K562 (cell line): ENCODE results near the gene CDK5R1.
A peak's percentile ranks its signal among the peaks of the same experiment; 100 is the strongest.

Experiments
- MAFF ChIP-seq: IDR thresholded peaks from 2 replicates; pipeline ENCODE4 v1.6.1; 2012; ENCODE audit warnings: low read length, improper control_type of control experiment
- MAFG ChIP-seq: fragments of 450-650 bp; conservative IDR thresholded peaks from 2 replicates; pipeline ENCODE4 v1.6.1; 2016; ENCODE audit warnings: missing genetic modification characterization, missing compliant biosample characterization
- TF ChIP-seq, protein P1 (sequence below): IDR thresholded peaks from 3 replicates; pipeline ENCODE4 v1.6.1; 2011; ENCODE audit warnings: borderline replicate concordance, mild to moderate bottlenecking, moderate library complexity; ENCODE audit not compliant: insufficient read length; ENCODE audit errors: extremely low read depth
- TF ChIP-seq, protein P2 (sequence below), 2 experiments: fragments of 450-650 bp; IDR thresholded peaks; 2 replicates each; pipeline ENCODE4 v1.6.1; 2018; ENCODE audit warnings: mild to moderate bottlenecking in 2 of 2, low read depth in 1 of 2; ENCODE audit not compliant: partially characterized antibody in 2 of 2

DNA sequence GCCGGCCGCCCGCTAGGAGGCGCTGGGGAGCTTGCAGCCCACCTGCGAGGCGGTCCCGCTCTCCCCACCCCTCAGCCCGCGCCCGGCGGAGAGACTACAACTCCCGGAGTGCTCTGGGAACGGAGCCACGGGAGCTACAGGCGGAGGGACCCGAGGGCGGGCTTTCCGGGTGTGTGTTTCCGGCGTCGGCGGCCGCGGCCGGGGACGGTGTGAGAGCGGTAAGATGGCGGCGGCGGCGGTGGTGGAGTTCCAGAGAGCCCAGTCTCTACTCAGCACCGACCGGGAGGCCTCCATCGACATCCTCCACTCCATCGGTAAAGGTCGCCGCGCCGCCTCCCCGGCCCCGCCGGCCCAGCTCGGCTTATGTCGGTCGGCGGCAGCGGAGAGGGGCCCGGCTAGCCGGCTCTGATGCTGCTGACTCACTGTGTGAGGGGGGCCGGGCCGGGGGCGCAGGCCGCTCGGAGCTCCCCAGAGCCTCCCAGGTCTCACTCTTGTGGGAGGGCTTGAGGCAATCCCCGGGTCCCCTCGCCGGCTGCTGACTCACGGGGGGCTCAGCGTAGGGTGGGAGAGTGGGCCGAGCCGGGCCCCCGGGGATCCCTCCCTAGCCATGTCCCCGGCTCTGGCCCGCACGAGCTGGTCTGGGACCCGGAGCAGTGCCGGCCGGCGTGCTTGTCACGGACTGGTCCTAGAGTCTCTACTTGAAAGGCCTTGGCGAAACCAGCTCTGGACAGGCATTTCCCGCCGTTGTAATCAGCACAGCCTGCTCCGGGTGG, 42.3 kb upstream of the CDK5R1 start, which contains the start of gene PSMD11:
- TF ChIP-seq MAFG (peak; percentile 78), MAFF (no peak; the same call in 1 of the 2 replicates)
- TF ChIP-seq, protein P1, sequence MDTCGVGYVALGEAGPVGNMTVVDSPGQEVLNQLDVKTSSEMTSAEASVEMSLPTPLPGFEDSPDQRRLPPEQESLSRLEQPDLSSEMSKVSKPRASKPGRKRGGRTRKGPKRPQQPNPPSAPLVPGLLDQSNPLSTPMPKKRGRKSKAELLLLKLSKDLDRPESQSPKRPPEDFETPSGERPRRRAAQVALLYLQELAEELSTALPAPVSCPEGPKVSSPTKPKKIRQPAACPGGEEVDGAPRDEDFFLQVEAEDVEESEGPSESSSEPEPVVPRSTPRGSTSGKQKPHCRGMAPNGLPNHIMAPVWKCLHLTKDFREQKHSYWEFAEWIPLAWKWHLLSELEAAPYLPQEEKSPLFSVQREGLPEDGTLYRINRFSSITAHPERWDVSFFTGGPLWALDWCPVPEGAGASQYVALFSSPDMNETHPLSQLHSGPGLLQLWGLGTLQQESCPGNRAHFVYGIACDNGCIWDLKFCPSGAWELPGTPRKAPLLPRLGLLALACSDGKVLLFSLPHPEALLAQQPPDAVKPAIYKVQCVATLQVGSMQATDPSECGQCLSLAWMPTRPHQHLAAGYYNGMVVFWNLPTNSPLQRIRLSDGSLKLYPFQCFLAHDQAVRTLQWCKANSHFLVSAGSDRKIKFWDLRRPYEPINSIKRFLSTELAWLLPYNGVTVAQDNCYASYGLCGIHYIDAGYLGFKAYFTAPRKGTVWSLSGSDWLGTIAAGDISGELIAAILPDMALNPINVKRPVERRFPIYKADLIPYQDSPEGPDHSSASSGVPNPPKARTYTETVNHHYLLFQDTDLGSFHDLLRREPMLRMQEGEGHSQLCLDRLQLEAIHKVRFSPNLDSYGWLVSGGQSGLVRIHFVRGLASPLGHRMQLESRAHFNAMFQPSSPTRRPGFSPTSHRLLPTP, result no peak
- TF ChIP-seq, protein P2, sequence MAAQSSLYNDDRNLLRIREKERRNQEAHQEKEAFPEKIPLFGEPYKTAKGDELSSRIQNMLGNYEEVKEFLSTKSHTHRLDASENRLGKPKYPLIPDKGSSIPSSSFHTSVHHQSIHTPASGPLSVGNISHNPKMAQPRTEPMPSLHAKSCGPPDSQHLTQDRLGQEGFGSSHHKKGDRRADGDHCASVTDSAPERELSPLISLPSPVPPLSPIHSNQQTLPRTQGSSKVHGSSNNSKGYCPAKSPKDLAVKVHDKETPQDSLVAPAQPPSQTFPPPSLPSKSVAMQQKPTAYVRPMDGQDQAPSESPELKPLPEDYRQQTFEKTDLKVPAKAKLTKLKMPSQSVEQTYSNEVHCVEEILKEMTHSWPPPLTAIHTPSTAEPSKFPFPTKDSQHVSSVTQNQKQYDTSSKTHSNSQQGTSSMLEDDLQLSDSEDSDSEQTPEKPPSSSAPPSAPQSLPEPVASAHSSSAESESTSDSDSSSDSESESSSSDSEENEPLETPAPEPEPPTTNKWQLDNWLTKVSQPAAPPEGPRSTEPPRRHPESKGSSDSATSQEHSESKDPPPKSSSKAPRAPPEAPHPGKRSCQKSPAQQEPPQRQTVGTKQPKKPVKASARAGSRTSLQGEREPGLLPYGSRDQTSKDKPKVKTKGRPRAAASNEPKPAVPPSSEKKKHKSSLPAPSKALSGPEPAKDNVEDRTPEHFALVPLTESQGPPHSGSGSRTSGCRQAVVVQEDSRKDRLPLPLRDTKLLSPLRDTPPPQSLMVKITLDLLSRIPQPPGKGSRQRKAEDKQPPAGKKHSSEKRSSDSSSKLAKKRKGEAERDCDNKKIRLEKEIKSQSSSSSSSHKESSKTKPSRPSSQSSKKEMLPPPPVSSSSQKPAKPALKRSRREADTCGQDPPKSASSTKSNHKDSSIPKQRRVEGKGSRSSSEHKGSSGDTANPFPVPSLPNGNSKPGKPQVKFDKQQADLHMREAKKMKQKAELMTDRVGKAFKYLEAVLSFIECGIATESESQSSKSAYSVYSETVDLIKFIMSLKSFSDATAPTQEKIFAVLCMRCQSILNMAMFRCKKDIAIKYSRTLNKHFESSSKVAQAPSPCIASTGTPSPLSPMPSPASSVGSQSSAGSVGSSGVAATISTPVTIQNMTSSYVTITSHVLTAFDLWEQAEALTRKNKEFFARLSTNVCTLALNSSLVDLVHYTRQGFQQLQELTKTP (IDR thresholded peaks at IDR 0.05; ENCODE audit: low read depth in 1 of 2, partially characterized antibody in 2 of 2), result peak in 1 of 2 experiments; percentile 90
